Thyroid gland (tissue), 4 donors: ENCODE measurements around the gene DOCK10.

ENCODE experiments used
- CTCF ChIP-seq, 6 experiments: fragments of 200-600 bp in 3 of 6; fragments of 450-650 bp in 3 of 6; sonication (generic) in 3 of 6; IDR thresholded peaks; one replicate each; pipeline ENCODE4 v1.5.1; 2016 to 2019; ENCODE audit warnings: antibody characterized with exemption in 6 of 6, mild to moderate bottlenecking in 2 of 6, inconsistent platforms in 1 of 6, moderate library complexity in 1 of 6
- POLR2A ChIP-seq, 2 donors: fragments of 450-650 bp; IDR thresholded peaks; one replicate each; pipeline ENCODE4 v1.6.1; 2017; ENCODE audit warnings: antibody characterized with exemption in 2 of 2, mild to moderate bottlenecking in 2 of 2, moderate library complexity in 1 of 2

- TF ChIP-seq CTCF (IDR thresholded peaks at IDR 0.05) = no peak
- TF ChIP-seq POLR2A (IDR thresholded peaks at IDR 0.05) = no peak
Observed at GRCh38 chr2:224922142-224922727, 120.0 kb downstream of the DOCK10 start.
